Glutamatergic neuron (in vitro differentiated cells): ENCODE results near the gene PRX. TPM values are rescaled to one million over a fixed set of nuclear protein-coding genes. Genes with fewer than 3 reads are reported as not detected.
"Not testable (repeated sequence)": the region's sequence is repeated elsewhere in the genome, so short reads cannot be mapped to it uniquely, and the experiment has no call there.

Source experiments
- DNase-seq: peaks from one replicate; pipeline ENCODE4 v3.0.0; 2022
- H3K27ac Mint-ChIP-seq: one replicate; pipeline ENCODE4 v1.8.0; 2020; ENCODE audit warnings: mild to moderate bottlenecking, mixed read lengths, inconsistent platforms; ENCODE audit not compliant: unreplicated experiment
- H3K27me3 Mint-ChIP-seq: one replicate; pipeline ENCODE4 v1.8.0; 2020; ENCODE audit warnings: mild to moderate bottlenecking, moderate library complexity, mixed read lengths, inconsistent platforms; ENCODE audit not compliant: unreplicated experiment
- H3K36me3 Mint-ChIP-seq: one replicate; pipeline ENCODE4 v1.8.0; 2020; ENCODE audit warnings: mild to moderate bottlenecking, mixed read lengths, inconsistent platforms; ENCODE audit not compliant: unreplicated experiment
- H3K4me1 Mint-ChIP-seq: one replicate; pipeline ENCODE4 v1.8.0; 2020; ENCODE audit warnings: mild to moderate bottlenecking, low read depth, mixed read lengths, inconsistent platforms; ENCODE audit not compliant: unreplicated experiment
- H3K4me3 Mint-ChIP-seq: one replicate; pipeline ENCODE4 v1.8.0; 2020; ENCODE audit warnings: mild to moderate bottlenecking, mixed read lengths, inconsistent platforms; ENCODE audit not compliant: unreplicated experiment
- H3K9me3 Mint-ChIP-seq: one replicate; pipeline ENCODE4 v1.8.0; 2020; ENCODE audit warnings: mild to moderate bottlenecking, moderate library complexity, mixed read lengths, inconsistent platforms; ENCODE audit not compliant: unreplicated experiment
- CTCF ChIP-seq: fragments of 200-600 bp; sonication (generic); IDR thresholded peaks from one replicate; pipeline ENCODE4 v1.5.0; 2021; ENCODE audit not compliant: partially characterized antibody, unreplicated experiment
- total RNA-seq: library from RNA; stranded (reverse); fragmentation: NEBNext Ultra II Directional; extraction: Animal tissue kit (Norgen Biotek cat#: 25700); gene quantifications from one replicate; pipeline ENCODE4 v1.2.1, GENCODE V29; 2021; ENCODE audit not compliant: unreplicated experiment

Gene PRX
- total RNA-seq, 1 donor from 2014 or later = 4.7 TPM

- no peaks in the 10 kb centered on the region for H3K27me3 Mint-ChIP-seq
- H3K9me3 Mint-ChIP-seq = peaks cover 1% of the 10 kb centered on the region
- H3K36me3 Mint-ChIP-seq = no peaks in the 10 kb centered on the region
- H3K4me3 Mint-ChIP-seq = no peak overlapping the region
- no peak overlapping the region for H3K27ac Mint-ChIP-seq
- H3K4me1 Mint-ChIP-seq = peaks cover 5% of the 10 kb centered on the region
- TF ChIP-seq CTCF = no peak
- DNase-seq = no peak
Observed at GRCh38 chr19:40411125-40411842, 1.9 kb downstream of the PRX start.

- Mint-ChIP-seq H3K9me3 (peaks cover 2% of the 10 kb centered on the region), H3K27me3 (peaks cover 1% of the 10 kb centered on the region), H3K27ac (no peak overlapping the region), H3K4me3 (no peak overlapping the region), H3K36me3 (no peaks in the 10 kb centered on the region), H3K4me1 (peaks cover 5% of the 10 kb centered on the region)
- DNase-seq = no peak
- TF ChIP-seq CTCF = no peak
Observed at GRCh38 chr19:40410030-40410389, 3.2 kb downstream of the PRX start.

GRCh38 chr19:40408598-40408925, 4.6 kb downstream of the PRX start:
- not testable (repeated sequence) for H3K36me3 Mint-ChIP-seq, H3K4me1 Mint-ChIP-seq, H3K9me3 Mint-ChIP-seq, DNase-seq, H3K4me3 Mint-ChIP-seq, H3K27me3 Mint-ChIP-seq, H3K27ac Mint-ChIP-seq

GRCh38 chr19:40407714-40408597, 5.2 kb downstream of the PRX start:
- no peak for DNase-seq
- TF ChIP-seq CTCF = no peak
- H3K27me3 Mint-ChIP-seq = peaks cover 1% of the 10 kb centered on the region
- H3K36me3 Mint-ChIP-seq = no peaks in the 10 kb centered on the region
- no peak overlapping the region for H3K27ac Mint-ChIP-seq
- H3K4me3 Mint-ChIP-seq = no peak overlapping the region
- H3K9me3 Mint-ChIP-seq = peaks cover 2% of the 10 kb centered on the region
- peaks cover 6% of the 10 kb centered on the region for H3K4me1 Mint-ChIP-seq

GRCh38 chr19:40403262-40403984, 9.8 kb downstream of the PRX start:
- H3K27ac Mint-ChIP-seq = no peak overlapping the region
- peak; percentile 96 for DNase-seq
- peaks cover 10% of the 10 kb centered on the region for H3K9me3 Mint-ChIP-seq
- TF ChIP-seq CTCF = no peak
- H3K27me3 Mint-ChIP-seq = peaks cover 13% of the 10 kb centered on the region
- H3K36me3 Mint-ChIP-seq = peaks cover 8% of the 10 kb centered on the region
- peak overlapping the region; percentile 87 for H3K4me3 Mint-ChIP-seq
- peaks cover 10% of the 10 kb centered on the region for H3K4me1 Mint-ChIP-seq
